Common myeloid progenitor, CD34-positive (primary cell): Measurements from ENCODE around the gene SWSAP1.

Experiments
- CTCF ChIA-PET: fragments of 350-600 bp; sonication (Branson Sonifier 250); formaldehyde crosslinking; loops from one replicate; lab custom pipeline; 2021; ENCODE audit warnings: antibody characterized with exemption; lab: Charles Lee
- POLR2A ChIA-PET: fragments of 350-600 bp; sonication (Branson Sonifier 250); formaldehyde crosslinking; loops from one replicate; lab custom pipeline; 2021; ENCODE audit warnings: antibody characterized with exemption; lab: Charles Lee
- DNase-seq, 3 donors: peaks; one replicate each; pipeline versions ENCODE4 v3.0.0 to v3.0.0-alpha.2; 2013
- H3K27ac ChIP-seq, 2 experiments: 1 replicate in 1 of 2; 2 replicates in 1 of 2; pipeline ENCODE4 v1.7.0; 2013; ENCODE audit warnings: inconsistent platforms in 2 of 2, low read length in 2 of 2, mild to moderate bottlenecking in 2 of 2, low read depth in 1 of 2, moderate library complexity in 1 of 2; ENCODE audit not compliant: severe bottlenecking in 2 of 2, insufficient read depth in 1 of 2, poor library complexity in 1 of 2
- H3K27me3 ChIP-seq, 5 experiments: replicated peaks in 2 of 5; 1 replicate in 3 of 5; 2 replicates in 2 of 5; pipeline versions ENCODE4 v1.6.1 to v1.7.0; 2013; ENCODE audit warnings: low read length in 4 of 5, mild to moderate bottlenecking in 2 of 5, moderate library complexity in 2 of 5, inconsistent platforms in 1 of 5; ENCODE audit not compliant: insufficient read depth in 5 of 5, control insufficient read depth in 4 of 5
- H3K36me3 ChIP-seq, 4 experiments: 1 replicate in 2 of 4; 2 replicates in 2 of 4; pipeline versions ENCODE4 v1.6.1 to v1.7.0; 2013; ENCODE audit warnings: low read length in 3 of 4, control low read depth in 1 of 4, mild to moderate bottlenecking in 1 of 4; ENCODE audit not compliant: control insufficient read depth in 4 of 4, insufficient read depth in 4 of 4
- H3K4me1 ChIP-seq, 4 experiments: 1 replicate in 3 of 4; 2 replicates in 1 of 4; pipeline versions ENCODE4 v1.6.1 to v1.7.1; 2013; ENCODE audit warnings: low read length in 3 of 4, mild to moderate bottlenecking in 3 of 4, control low read depth in 1 of 4, inconsistent platforms in 1 of 4, moderate library complexity in 1 of 4; ENCODE audit not compliant: control insufficient read depth in 4 of 4, insufficient read depth in 4 of 4; ENCODE audit errors: control extremely low read depth in 1 of 4
- H3K4me3 ChIP-seq, 7 experiments: 1 replicate in 4 of 7; 2 replicates in 3 of 7; pipeline versions ENCODE4 v1.5.1 to v1.7.0; 2013; ENCODE audit warnings: mild to moderate bottlenecking in 7 of 7, low read length in 6 of 7, moderate library complexity in 6 of 7, inconsistent platforms in 2 of 7, low read depth in 2 of 7, control low read depth in 1 of 7; ENCODE audit not compliant: insufficient read depth in 4 of 7, control insufficient read depth in 1 of 7; ENCODE audit errors: extremely low read depth in 1 of 7
- H3K9me3 ChIP-seq, 5 experiments: 1 replicate in 4 of 5; 2 replicates in 1 of 5; pipeline versions ENCODE4 v1.6.1 to v1.7.1; 2013; ENCODE audit warnings: low read length in 4 of 5, mild to moderate bottlenecking in 2 of 5, inconsistent platforms in 1 of 5, low read depth in 1 of 5, moderate library complexity in 1 of 5; ENCODE audit not compliant: control insufficient read depth in 4 of 5, insufficient read depth in 2 of 5; ENCODE audit errors: control extremely low read depth in 1 of 5
- WGBS: methylation state at CpG from one replicate; pipeline ENCODE4 v1.1.5; 2013; ENCODE audit not compliant: insufficient coverage; 5-methylcytosine and 5-hydroxymethylcytosine counted together

The SWSAP1 gene

DNA sequence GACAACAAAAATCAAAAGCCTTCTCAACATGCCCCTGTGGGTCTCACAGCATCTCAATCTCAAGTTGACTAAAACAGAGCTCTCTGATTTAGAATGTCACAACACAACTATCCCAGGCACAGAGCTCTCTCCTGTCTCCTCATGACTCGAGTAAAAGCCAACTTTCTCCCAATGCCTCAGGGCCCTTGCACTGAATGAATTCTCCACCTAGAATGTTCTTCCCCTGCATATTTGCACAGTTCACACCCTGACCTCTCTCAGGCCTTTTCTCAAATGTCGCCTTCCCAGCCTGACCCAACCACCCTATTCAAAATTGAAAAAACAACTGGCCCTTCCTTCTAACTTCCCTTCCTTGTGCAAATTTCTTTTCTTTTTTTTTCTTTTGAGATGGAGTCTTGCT lies 3.7 kb upstream of the SWSAP1 start:
- Histone ChIP-seq H3K27ac (no peak overlapping the region), H3K4me3 (no peak overlapping the region), H3K36me3 (peaks cover 0 to 26% (median 10%) of the 10 kb centered on the region in 4 experiments), H3K9me3 (no peaks in the 10 kb centered on the region), H3K4me1 (peaks cover 4 to 22% (median 19%) of the 10 kb centered on the region in 4 experiments), H3K27me3 (no peaks in the 10 kb centered on the region)
- ChIA-PET CTCF (interaction anchor here (1.1 kb wide), 1 partner anchor 10 kb away, joined by 3 read pairs; no protein-coding TSS in a partner anchor), POLR2A (no interaction called here)
- DNase-seq, result no peak
- 100% methylated on average over 2 of the region's 2 CpGs for WGBS

DNA sequence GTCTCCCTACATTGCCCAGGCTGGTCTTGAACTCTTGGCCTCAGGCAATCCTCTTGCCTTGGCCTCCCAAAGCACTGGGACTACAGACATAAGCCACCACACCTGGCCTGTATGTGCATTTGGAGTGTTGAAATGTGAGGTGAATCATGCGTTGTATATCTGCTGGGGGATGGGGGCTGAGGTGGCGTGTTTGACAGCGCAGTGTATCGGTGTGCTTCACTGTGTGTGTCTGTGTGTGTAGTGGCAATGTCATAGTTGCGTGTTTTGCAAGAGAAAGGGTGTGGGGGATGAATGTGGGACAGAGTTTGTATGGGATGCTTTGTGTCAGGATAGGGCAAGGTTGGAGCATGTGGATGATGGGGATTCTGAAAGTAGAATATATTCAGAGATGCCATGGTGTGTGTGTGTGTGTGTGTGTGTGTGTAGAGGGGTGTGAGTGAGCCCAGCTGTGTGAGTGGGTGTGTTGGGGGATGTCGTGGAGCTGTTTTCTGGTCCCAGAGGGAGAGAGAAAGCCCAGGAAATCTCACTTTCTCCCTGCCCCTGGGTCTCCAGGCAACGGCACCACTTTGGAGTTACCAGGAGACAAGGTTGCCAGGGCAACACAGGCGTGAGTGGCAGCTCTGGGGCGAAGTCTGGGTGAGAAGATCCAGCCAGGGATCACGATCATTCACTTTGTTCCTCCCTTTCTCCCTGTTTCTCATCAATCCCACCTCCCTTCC lies 1.1 kb upstream of the SWSAP1 start:
- Histone ChIP-seq H3K36me3 (peaks cover 0 to 15% (median 6%) of the 10 kb centered on the region in 4 experiments), H3K27me3 (no peaks in the 10 kb centered on the region), H3K4me3 (peak overlapping the region in 5 of 7 experiments; percentile 67 to 94 (median 89)), H3K4me1 (peaks cover 15 to 47% (median 41%) of the 10 kb centered on the region in 4 experiments), H3K27ac (peak overlapping the region in 1 of 2 experiments; percentile 46), H3K9me3 (no peaks in the 10 kb centered on the region)
- DNase-seq, result peak; percentile 40 to 71 (median 64)
- WGBS, result 68% methylated on average over 6 of the region's 10 CpGs
- POLR2A ChIA-PET, result interaction anchor here (2.4 kb wide), 1 partner anchor 27 kb away, joined by 10 read pairs; the partner anchor contains the start of genes CCDC159 and TMEM205
- CTCF ChIA-PET, result interaction anchor here (0.7 to 2.1 kb wide), 6 partner anchors 11 to 84 kb away, joined by 3 to 7 read pairs (median 4); partner anchors contain the start of gene RGL3

DNA sequence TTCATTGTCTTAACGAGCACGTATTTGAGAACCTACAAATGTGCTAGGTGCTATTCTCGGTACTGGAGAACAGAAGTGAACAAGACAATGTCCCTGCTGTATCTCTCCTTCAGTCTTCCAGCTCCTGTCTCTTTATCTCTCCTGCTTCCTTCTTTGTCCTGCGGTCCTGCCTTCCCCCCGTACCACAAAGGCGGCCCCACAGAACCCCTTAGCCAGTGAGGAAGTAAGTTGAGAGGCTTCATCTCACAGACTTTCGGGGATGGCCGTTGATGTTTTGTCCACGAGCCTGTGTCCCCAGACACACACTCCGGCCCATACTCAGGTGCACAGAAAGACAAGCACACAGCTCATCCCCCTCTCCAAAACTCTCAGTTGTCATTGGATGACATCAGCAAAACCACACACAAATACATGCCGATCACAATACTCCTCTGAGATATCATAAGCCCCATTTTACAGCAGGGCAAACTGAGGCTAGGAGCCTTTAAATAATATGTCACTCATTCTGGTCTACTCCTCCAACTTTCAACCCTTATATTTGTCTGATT lies 507 bp upstream of the SWSAP1 start:
- Histone ChIP-seq H3K27ac (peak overlapping the region; percentile 85 to 92), H3K27me3 (no peaks in the 10 kb centered on the region)
- CTCF ChIA-PET, result interaction anchor here (0.7 to 2.1 kb wide), 13 partner anchors 8 to 112 kb away, joined by 3 to 7 read pairs (median 3); partner anchors contain the start of genes CCDC159, RAB3D, RGL3 and TMEM205

DNA sequence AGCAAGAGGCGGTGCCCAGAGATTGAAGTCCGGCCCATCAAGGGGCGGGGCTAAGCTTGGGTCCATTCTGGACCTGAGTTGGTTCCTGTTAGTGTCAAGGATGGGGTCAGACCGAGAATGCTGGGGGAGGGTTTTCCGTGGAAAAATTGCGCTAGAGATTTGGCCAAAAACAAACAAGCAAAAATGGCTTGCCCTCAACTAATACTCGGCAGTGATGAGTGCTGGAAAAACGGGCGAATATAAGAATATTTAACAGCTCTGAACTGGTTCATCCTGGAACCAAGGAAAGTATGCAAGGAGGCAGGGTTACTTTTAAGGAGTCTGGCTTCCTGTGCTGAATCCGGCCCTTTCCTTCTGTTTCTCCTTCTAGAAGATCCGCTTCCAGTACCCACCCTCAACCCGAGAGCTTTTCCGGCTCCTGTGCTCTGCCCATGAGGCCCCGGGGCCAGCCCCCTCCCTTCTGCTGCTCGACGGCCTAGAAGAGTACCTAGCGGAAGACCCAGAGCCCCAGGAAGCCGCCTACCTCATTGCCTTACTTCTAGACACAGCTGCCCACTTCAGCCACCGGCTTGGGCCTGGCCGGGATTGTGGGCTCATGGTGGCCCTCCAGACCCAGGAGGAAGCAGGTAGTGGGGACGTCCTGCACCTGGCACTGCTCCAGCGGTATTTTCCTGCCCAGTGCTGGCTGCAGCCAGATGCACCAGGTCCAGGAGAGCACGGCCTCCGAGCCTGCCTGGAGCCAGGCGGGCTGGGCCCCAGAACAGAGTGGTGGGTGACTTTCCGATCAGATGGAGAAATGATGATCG lies 880 bp downstream of the SWSAP1 start:
- Histone ChIP-seq H3K9me3 (no peaks in the 10 kb centered on the region), H3K36me3 (peaks cover 0 to 3% (median 0%) of the 10 kb centered on the region in 4 experiments), H3K4me1 (peaks cover 16 to 53% (median 46%) of the 10 kb centered on the region in 4 experiments), H3K27ac (peak overlapping the region; percentile 54 to 92), H3K27me3 (no peaks in the 10 kb centered on the region), H3K4me3 (peak overlapping the region; percentile 19 to 94 (median 82))
- peak; percentile 60 to 81 (median 79) for DNase-seq
- ChIA-PET CTCF (interaction anchor here (0.6 to 3.1 kb wide), 20 partner anchors 8 to 110 kb away, joined by 3 to 18 read pairs (median 4); partner anchors contain the start of genes CCDC159, ODAD3, PRKCSH and RAB3D), POLR2A (interaction anchor here (0.6 to 2.4 kb wide), 9 partner anchors 14 to 1022 kb away, joined by 3 to 10 read pairs (median 3); partner anchors contain the start of genes CCDC159, ODAD3, PRKCSH and TMEM205)
- WGBS, result 4% methylated on average over 27 of the region's 27 CpGs

More for the DNA sequence above, 507 bp upstream of the SWSAP1 start:
- peak; percentile 55 to 68 (median 64) for DNase-seq
- H3K4me3 ChIP-seq, result peak overlapping the region; percentile 62 to 94 (median 82)
- POLR2A ChIA-PET, result interaction anchor here (1.0 to 2.4 kb wide), 4 partner anchors 13 to 61 kb away, joined by 3 to 10 read pairs (median 4); partner anchors contain the start of genes CCDC159, ODAD3, PRKCSH and TMEM205
- H3K9me3 ChIP-seq, result no peaks in the 10 kb centered on the region
- H3K4me1 ChIP-seq, result peaks cover 15 to 50% (median 43%) of the 10 kb centered on the region in 4 experiments
- WGBS, result 4% methylated on average over 10 of the region's 11 CpGs
- H3K36me3 ChIP-seq, result peaks cover 0 to 11% (median 6%) of the 10 kb centered on the region in 4 experiments

DNA sequence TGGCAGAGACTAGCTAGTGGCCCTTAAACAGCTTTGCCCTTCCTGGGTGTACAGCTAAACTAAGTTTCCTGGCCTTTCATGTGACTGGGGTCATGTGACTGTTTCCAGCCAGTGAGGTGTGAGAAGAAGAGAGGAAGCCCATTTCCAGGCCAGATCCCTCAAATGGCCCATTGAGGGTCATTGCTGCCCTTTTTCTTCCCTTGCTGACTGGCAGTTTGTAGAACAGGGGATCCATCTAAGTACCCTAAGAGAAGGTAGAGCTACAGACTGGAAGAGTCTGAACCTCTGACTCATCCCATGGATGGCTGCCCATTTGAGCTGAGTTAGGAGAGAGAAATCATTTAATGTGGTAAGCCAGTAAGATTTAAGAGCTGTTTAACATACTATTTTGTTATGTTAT lies 2.8 kb downstream of the SWSAP1 start:
- POLR2A ChIA-PET, result interaction anchor here (0.6 kb wide), 2 partner anchors 54 to 416 kb away, joined by 4 read pairs; no protein-coding TSS in a partner anchor
- DNase-seq, result peak in 2 of 3 donors; percentile 45 to 54
- CTCF ChIA-PET, result interaction anchor here (0.8 to 3.1 kb wide), 21 partner anchors 9 to 296 kb away, joined by 3 to 18 read pairs (median 5); partner anchors contain the start of gene TSPAN16
- no peak overlapping the region for H3K27ac ChIP-seq
- H3K9me3 ChIP-seq, result no peaks in the 10 kb centered on the region
- H3K27me3 ChIP-seq, result peaks cover 0 to 4% (median 0%) of the 10 kb centered on the region in 5 experiments
- peaks cover 19 to 70% (median 64%) of the 10 kb centered on the region in 4 experiments for H3K4me1 ChIP-seq
- H3K4me3 ChIP-seq, result peak overlapping the region in 1 of 7 experiments; percentile 11
- no peaks in the 10 kb centered on the region for H3K36me3 ChIP-seq

- no peaks in the 10 kb centered on the region for H3K36me3 ChIP-seq
- H3K4me3 ChIP-seq, result no peak overlapping the region
- H3K27ac ChIP-seq, result no peak overlapping the region
- H3K9me3 ChIP-seq, result no peaks in the 10 kb centered on the region
- POLR2A ChIA-PET, result interaction anchor here (0.7 kb wide), 1 partner anchor 65 kb away, joined by 3 read pairs; no protein-coding TSS in a partner anchor
- CTCF ChIA-PET, result interaction anchor here (0.8 to 3.1 kb wide), 23 partner anchors 10 to 119 kb away, joined by 3 to 18 read pairs (median 4); partner anchors contain the start of gene TSPAN16
- no peak for DNase-seq
- WGBS, result 92% methylated on average over 2 of the region's 3 CpGs
- peaks cover 19 to 74% (median 66%) of the 10 kb centered on the region in 4 experiments for H3K4me1 ChIP-seq
- H3K27me3 ChIP-seq, result peaks cover 0 to 6% (median 0%) of the 10 kb centered on the region in 5 experiments
Measured at GRCh38 chr19:11377756-11378155, 3.3 kb downstream of the SWSAP1 start.
